IMR-90 (cell line): ENCODE data around the gene TMC7.

Source experiments
- FOS ChIP-seq: fragments of 150-350 bp; IDR thresholded peaks from 2 replicates; pipeline ENCODE4 v1.6.1; 2016; ENCODE audit warnings: low read depth, low read length
- MAFK ChIP-seq: IDR thresholded peaks from 2 replicates; pipeline ENCODE4 v1.6.1; 2012; ENCODE audit warnings: low read depth, low read length, improper control_type of control experiment
- MAZ ChIP-seq: IDR thresholded peaks from 2 replicates; pipeline ENCODE4 v1.6.1; 2012; ENCODE audit warnings: low read depth, mild to moderate bottlenecking, low read length, improper control_type of control experiment, moderate library complexity, borderline replicate concordance
- MXI1 ChIP-seq: IDR thresholded peaks from 2 replicates; pipeline ENCODE4 v1.6.1; 2012; ENCODE audit warnings: low read depth, mild to moderate bottlenecking, low read length, moderate library complexity, borderline replicate concordance
- POLR2A ChIP-seq: IDR thresholded peaks from 2 replicates; pipeline ENCODE4 v1.6.1; 2012; ENCODE audit warnings: mild to moderate bottlenecking, low read depth, low read length
- RAD21 ChIP-seq: IDR thresholded peaks from 2 replicates; pipeline ENCODE4 v1.6.1; 2012; ENCODE audit warnings: low read length, improper control_type of control experiment
- RCOR1 ChIP-seq: IDR thresholded peaks from 2 replicates; pipeline ENCODE4 v1.6.1; 2012; ENCODE audit warnings: mild to moderate bottlenecking, low read length, improper control_type of control experiment; ENCODE audit not compliant: insufficient replicate concordance
- RFX5 ChIP-seq: IDR thresholded peaks from 2 replicates; pipeline ENCODE4 v1.8.0; 2012; ENCODE audit warnings: low read depth, mild to moderate bottlenecking, low read length, moderate library complexity
- SMC3 ChIP-seq: fragments of 150-350 bp; IDR thresholded peaks from 2 replicates; pipeline ENCODE4 v1.6.1; 2016; ENCODE audit warnings: low read depth, mild to moderate bottlenecking, antibody characterized with exemption, low read length, moderate library complexity
- TF ChIP-seq, protein P1 (sequence below): conservative IDR thresholded peaks from 2 replicates; pipeline ENCODE4 v1.5.1; 2012; ENCODE audit warnings: mild to moderate bottlenecking, low read depth, low read length, improper control_type of control experiment

DNA sequence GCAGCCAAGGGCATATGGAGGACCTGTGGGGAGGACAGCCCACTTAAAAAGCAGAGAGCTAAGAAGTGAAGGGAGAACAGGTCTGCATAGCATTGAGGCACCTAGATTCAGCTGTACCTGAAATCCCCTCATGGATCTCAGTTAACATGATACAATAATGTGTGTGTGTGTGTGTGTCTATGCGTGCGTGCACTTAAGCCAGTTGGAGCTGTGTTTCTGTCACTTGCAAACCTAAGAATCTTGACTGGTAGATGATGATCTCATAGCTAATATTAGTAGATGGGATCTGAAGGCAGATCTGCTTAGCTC is 128.3 kb downstream of the TMC7 start:
- TF ChIP-seq, protein P1, sequence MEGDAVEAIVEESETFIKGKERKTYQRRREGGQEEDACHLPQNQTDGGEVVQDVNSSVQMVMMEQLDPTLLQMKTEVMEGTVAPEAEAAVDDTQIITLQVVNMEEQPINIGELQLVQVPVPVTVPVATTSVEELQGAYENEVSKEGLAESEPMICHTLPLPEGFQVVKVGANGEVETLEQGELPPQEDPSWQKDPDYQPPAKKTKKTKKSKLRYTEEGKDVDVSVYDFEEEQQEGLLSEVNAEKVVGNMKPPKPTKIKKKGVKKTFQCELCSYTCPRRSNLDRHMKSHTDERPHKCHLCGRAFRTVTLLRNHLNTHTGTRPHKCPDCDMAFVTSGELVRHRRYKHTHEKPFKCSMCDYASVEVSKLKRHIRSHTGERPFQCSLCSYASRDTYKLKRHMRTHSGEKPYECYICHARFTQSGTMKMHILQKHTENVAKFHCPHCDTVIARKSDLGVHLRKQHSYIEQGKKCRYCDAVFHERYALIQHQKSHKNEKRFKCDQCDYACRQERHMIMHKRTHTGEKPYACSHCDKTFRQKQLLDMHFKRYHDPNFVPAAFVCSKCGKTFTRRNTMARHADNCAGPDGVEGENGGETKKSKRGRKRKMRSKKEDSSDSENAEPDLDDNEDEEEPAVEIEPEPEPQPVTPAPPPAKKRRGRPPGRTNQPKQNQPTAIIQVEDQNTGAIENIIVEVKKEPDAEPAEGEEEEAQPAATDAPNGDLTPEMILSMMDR, result no peak
- TF ChIP-seq MXI1, result no peak
- TF ChIP-seq MAZ, result no peak
- no peak for TF ChIP-seq FOS
- TF ChIP-seq POLR2A, result no peak
- TF ChIP-seq RAD21, result no peak
- TF ChIP-seq RFX5, result no peak
- no peak for TF ChIP-seq MAFK
- TF ChIP-seq SMC3, result no peak
- TF ChIP-seq RCOR1, result no peak
